OCI-LY3 (cell line): ENCODE measurements around the gene CEP120.

ENCODE experiments used
- CTCF ChIP-seq: fragments of 200-600, 300-600 bp; sonication (generic); IDR thresholded peaks from 2 replicates; pipeline ENCODE4 v1.5.1; 2014; ENCODE audit warnings: antibody characterized with exemption, low read length, low read depth
- EZH2phosphoT487 ChIP-seq: fragments of 200-600 bp; shearing (Covaris generic); IDR thresholded peaks from 2 replicates; pipeline ENCODE4 v1.6.1; 2018; ENCODE audit warnings: antibody characterized with exemption, mixed run types, low read depth

DNA sequence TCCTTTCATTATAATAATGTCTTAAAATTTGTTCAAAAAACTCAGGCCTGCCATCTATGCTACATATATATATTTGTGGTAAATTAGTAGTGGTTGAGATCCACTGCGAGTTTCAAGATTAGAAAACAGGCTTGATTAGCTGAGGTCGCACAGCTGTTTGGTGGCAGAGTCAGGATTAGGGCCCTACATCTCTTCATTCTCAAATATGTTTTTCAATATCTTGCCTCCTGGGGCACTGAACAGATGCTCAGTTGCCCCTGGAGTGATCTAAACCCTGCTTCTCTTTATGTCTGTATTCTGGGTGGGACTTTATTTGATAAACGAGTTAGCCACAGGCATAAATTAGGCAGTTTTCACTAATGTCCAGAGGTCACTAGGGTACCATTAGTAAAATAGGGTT, 27.8 kb upstream of the CEP120 start:
- TF ChIP-seq CTCF, result no peak
- no peak for TF ChIP-seq EZH2phosphoT487
